NCI-H128 (cell line): ENCODE results near the gene VPS8.

Experiments
- DNase-seq: peaks from one replicate; lab custom pipeline; 2025; ENCODE audit not compliant: unreplicated experiment; lab: John Stamatoyannopoulos, UW

The VPS8 gene

DNA sequence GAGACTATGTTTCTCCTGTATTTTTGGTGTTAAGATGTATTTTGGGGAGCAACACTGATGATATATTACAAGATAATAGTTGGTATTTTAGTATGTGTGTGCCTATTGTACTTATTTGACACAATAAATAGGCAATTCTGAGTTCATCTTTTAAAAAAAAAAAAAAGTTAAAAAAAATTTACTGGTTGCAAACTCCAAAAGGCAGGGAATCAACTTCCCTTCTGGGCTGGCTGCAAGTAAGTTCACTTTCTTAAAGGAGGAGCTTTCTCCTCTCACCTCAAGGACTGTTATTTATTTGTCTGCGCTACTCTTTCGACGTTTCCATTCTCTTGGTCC is 335 bp upstream of the VPS8 start:
- DNase-seq: no peak

GRCh38 chr3:184812662-184813042 is 686 bp downstream of the VPS8 start:
- DNase-seq: no peak

GRCh38 chr3:184813357-184813756 is 1.4 kb downstream of the VPS8 start:
- DNase-seq: no peak

- DNase-seq: no peak
Measured at GRCh38 chr3:184814214-184814613, 2.2 kb downstream of the VPS8 start.

DNA sequence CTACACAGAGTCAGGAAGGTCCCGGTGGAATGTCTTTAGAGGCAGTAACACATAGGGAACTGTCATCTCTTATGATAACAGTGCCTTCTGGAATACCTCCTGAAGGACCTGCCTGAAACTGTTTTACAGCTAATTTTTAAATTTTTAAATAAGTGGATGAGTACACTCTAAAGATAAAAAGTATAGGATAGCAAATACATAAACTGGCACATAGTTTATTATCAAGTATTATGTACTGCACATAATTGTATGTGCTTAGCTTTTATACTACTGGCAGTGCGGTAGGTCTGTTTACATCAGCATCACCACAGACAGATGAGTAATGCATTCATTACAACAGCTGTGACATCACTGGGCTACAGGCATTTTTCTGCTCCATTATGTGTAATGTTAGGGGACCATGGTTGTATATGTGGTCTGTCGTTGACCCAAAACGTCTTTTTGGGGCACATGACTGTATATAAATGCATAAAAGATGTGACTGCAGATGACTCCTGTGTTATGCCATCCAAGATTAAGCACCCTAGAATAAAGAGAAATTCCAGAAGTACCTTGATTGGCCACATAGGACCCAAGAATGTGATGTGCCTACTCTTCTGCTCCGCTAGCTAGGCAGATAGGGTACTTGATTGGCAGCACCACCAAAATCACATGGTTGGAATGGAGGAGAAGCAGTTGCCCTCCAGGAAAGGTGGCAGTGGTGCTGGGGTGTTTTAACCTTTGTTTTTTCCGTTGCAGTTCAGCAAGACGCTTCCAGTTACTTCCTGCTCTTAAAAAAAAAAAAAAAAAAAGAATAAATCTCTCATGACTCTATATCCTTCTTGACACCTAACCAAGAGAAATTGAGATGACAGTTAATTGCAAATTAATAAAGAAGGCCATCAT is 3.3 kb downstream of the VPS8 start:
- DNase-seq: no peak

DNA sequence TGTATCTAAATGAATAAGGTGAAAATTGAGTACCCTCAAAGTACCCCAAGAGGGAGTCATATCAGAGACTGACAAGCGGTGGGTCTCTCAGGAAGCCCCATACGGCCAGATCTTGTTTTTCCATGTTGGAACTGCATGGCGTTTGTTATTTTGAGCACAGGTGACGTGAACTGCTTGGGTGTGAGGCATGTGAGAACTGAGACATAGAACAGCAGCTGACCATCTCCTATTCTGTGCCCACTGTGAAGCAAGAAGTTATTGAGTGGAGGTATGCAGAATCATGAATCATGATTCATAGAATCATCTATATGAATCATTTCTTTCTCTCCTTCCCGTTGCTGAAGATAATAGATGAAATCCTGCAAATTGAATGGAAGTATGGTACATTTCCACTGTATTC is 4.6 kb downstream of the VPS8 start:
- no peak for DNase-seq

GRCh38 chr3:184820525-184820924 is 8.6 kb downstream of the VPS8 start:
- DNase-seq: no peak

GRCh38 chr3:184821034-184821433 is 9.1 kb downstream of the VPS8 start:
- DNase-seq: no peak

DNA sequence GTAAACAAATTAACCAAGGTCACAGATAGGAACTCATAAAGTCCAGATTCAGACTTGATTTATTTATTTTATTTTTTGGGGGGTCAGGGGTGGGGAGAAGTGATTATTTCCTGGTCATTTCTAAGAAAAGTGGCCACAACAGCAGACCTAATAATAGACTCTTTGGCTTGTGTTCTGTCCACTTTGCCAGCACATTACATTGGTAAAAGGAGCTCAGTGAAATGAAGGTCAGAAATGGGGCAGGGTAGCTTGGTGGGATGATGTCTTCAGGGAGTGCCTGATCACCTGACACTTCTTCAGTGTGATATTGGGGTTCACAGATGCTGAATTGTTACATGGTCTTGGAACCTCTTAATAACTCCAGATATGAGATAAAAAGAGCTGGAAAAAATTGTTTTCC is 10.1 kb downstream of the VPS8 start:
- DNase-seq: no peak

DNA sequence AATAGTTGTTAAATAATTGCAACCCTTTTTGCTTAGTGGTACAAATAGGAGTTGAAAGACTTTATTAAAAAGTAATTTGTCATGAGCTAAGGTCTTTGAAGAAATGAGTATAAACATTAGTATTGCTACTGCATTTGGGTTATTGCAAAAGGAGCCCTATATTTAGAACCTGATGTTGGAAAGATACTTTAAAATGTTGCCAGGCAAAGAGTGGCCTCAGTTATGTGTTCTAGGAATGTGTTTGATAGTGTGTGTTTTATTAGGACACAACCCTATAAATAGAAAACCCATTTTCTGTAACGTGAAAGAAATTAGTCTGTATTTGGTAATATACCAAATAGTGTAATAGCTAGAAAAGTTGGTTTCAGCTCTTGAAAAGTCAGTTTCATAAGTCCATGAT is 10.7 kb downstream of the VPS8 start:
- DNase-seq: no peak

GRCh38 chr3:184823990-184824389 is 12.0 kb downstream of the VPS8 start:
- no peak for DNase-seq

GRCh38 chr3:184825121-184825820 is 13.3 kb downstream of the VPS8 start:
- no peak for DNase-seq

DNA sequence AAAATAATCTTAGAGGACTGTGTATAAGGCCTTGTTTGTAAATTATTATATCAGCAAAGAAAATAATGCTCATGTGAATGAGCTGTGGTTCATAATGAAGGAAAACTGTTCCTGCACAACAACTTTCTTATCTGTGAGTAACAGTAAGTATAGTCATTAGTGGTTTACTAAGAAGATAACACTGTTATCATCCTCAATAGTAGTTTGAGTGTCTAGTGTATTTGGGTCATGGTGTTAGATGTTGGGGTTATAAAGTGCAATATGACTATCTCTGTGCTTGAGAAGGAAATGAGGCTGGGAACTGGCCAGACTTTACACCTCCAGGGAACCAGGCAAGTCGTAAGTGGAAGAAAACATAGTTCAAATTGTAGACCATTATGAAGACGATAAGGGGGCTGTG is 15.6 kb downstream of the VPS8 start:
- DNase-seq: no peak

GRCh38 chr3:184832044-184832443 is 20.1 kb downstream of the VPS8 start:
- no peak for DNase-seq

GRCh38 chr3:184832903-184833302 is 20.9 kb downstream of the VPS8 start:
- DNase-seq: no peak

DNA sequence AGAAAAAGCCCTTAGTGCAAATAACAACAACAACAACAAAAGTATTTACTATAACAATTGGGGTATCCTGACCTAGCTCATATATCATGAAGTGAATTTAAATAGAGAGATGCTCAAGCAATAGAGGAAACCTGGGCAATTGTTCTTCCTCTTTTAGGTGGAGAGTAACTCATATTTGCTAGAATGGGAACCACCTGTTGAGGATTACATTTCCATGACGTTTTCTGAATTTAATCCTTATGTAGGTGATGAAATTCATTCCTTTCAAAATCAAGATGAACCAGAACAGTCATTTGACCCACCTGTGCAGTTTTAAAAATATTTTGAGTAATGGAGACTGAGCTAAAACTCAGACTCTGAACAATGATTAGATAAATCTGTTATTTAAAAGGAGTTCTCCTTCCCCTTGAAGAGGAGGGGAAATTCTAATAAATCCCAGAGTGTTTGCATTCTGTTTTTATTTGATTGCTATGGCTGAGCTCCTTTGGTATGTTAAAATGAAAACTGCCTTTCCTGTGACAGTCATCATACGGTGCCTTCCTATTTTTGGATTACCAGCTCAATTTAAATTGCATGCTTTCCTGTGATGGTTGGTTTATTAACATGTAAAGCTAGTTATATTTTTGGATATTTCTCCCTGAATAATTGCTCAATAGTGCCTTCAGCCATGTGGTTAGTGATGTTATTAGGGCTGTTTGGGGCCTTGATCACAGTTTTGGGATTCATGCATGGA is 24.3 kb downstream of the VPS8 start:
- DNase-seq: no peak

DNA sequence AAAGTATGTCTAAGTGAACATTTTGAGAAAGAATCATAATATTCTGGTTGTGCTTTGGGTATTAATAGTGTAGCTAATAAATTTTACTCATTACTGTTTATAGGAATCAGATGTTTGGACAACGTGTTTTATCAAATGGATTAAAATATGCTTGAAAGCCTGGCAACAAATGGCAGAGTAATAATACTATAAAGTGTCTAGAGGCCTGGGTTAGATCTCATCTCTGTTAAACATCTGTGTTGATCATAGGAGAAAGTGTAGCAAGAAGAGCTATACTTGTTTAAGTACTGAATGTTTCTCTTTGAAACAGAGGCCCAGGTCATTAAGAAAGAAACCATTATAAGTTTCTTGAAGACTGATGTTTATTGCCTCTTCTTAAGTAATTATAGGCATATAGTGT is 30.5 kb downstream of the VPS8 start:
- DNase-seq: no peak

- DNase-seq: no peak
Measured at GRCh38 chr3:184845819-184846218, 33.9 kb downstream of the VPS8 start.

GRCh38 chr3:184846496-184846895 is 34.5 kb downstream of the VPS8 start:
- DNase-seq: no peak

- DNase-seq: no peak
Measured at GRCh38 chr3:184848934-184849333, 37.0 kb downstream of the VPS8 start.

GRCh38 chr3:184850201-184850600 is 38.2 kb downstream of the VPS8 start:
- no peak for DNase-seq

DNA sequence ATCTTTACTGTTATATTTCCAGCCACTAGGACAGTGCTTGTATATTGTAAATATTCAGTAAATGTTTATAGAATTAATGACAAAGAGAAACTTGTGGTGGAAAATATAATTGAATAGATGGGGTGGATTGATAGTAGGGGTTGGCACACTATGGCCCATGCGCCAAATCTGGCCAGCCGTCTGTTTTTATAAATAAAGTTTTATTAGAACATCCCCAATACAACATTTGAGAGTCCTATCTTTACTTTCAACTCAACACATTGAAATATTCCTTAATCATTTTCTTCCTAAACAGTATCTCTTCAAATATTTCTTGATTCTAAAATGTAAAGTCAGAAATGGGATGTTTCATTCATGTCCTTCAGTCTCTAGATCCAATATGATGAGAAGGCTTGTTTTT is 45.1 kb downstream of the VPS8 start:
- no peak for DNase-seq
